GM21447 (cell line): Measurements from ENCODE around the gene PARD6A.

Experiments used
- ATAC-seq: cut with Tn5 transposase; IDR thresholded peaks from one replicate; pipeline ENCODE4 v1.9.1; 2021; ENCODE audit not compliant: unreplicated experiment

The PARD6A gene

GRCh38 chr16:67666032-67666551 is 5.3 kb downstream of the PARD6A start:
- ATAC-seq, result no peak

GRCh38 chr16:67666559-67667452 is 6.0 kb downstream of the PARD6A start, which contains the start of the genes C16orf86 and ENKD1:
C16orf86 (plus strand) TSS chr16:67666814; CDS start chr16:67666971, 157 bp downstream.
ENKD1 (minus strand) TSS chr16:67666750; CDS start chr16:67666442, 308 bp downstream.
- no peak for ATAC-seq

- ATAC-seq, result no peak
These were observed 6.7 kb downstream of the PARD6A start for GRCh38 chr16:67667453-67667816.

GRCh38 chr16:67667817-67668494 is 7.2 kb downstream of the PARD6A start:
- peak; percentile 67 for ATAC-seq

GRCh38 chr16:67668495-67669157 is 7.9 kb downstream of the PARD6A start:
- ATAC-seq, result no peak

GRCh38 chr16:67669499-67670101 is 8.8 kb downstream of the PARD6A start:
- ATAC-seq, result no peak

GRCh38 chr16:67672306-67672705 is 11.5 kb downstream of the PARD6A start:
- no peak for ATAC-seq

GRCh38 chr16:67672739-67673662 is 12.2 kb downstream of the PARD6A start:
- no peak for ATAC-seq

GRCh38 chr16:67673712-67674580 is 13.2 kb downstream of the PARD6A start:
- no peak for ATAC-seq

GRCh38 chr16:67674851-67675578 is 14.3 kb downstream of the PARD6A start:
- ATAC-seq, result no peak

GRCh38 chr16:67675579-67675935 is 14.8 kb downstream of the PARD6A start:
- no peak for ATAC-seq

GRCh38 chr16:67675999-67676398 is 15.2 kb downstream of the PARD6A start:
- ATAC-seq, result no peak

GRCh38 chr16:67676516-67676915 is 15.8 kb downstream of the PARD6A start:
- ATAC-seq, result no peak

GRCh38 chr16:67676939-67677338 is 16.2 kb downstream of the PARD6A start:
- no peak for ATAC-seq

GRCh38 chr16:67677712-67678111 is 17.0 kb downstream of the PARD6A start:
- no peak for ATAC-seq

- ATAC-seq, result no peak
These were observed 17.7 kb downstream of the PARD6A start for GRCh38 chr16:67678354-67679023.

GRCh38 chr16:67679935-67680897 is 19.5 kb downstream of the PARD6A start:
- no peak for ATAC-seq
